ENCODE data around the gene SYT1.

SYT1 gene

DNA sequence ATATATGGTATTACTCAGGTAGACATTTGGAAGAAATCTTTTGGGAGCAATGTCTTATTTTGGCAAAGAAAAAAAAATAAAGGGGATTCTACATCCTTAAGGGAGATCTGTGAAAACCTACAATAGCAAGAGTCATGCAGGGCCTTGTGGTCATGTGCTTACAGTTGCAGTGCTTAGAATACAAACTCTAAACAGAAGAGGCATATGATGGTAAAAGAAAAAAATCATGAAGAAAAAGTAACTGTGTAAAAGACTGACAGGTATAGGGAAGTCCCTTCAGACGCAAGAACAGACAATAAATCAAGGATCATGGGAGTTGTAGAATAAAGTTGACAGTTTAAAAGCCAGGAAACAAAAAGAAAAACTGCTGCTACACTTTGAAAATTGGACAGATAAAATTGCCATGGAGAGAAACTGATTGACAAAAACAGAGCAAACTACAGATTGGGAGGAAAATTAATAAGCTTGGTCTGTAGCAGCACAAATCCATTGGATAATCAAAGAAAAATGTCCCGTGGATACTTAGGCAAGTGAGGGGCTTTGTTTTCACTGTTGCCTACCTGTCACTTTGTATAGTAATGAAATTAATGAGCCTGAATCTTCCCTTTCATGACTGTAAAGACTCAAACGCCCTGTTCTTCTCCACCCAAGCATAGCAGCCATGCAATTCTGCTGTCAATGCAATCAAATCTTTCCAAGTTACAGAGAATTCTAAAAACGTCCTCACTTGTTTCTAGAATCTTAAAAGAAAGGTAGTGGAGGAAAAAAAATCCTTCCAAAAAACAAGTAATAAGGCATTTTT is 402.0 kb downstream of the SYT1 start:
- no peaks in the 10 kb centered on the region for H3K27me3 ChIP-seq (ENCODE audit: low read depth, low read length)
- no peaks in the 10 kb centered on the region for H3K36me3 ChIP-seq (ENCODE audit: control insufficient read depth in 1 of 2, insufficient read depth in 2 of 2, low read length in 2 of 2)
- H3K4me1 ChIP-seq (ENCODE audit: control insufficient read depth in 1 of 2, insufficient read depth in 2 of 2, low read length in 2 of 2) = no peaks in the 10 kb centered on the region
- H3K4me3 ChIP-seq (ENCODE audit: low read depth in 1 of 2, low read length in 2 of 2) = no peak overlapping the region
- H3K27ac ChIP-seq (ENCODE audit: low read length) = no peak overlapping the region
- H3K9me3 ChIP-seq (ENCODE audit: control insufficient read depth in 1 of 2, low read length in 2 of 2) = no peaks in the 10 kb centered on the region

DNA sequence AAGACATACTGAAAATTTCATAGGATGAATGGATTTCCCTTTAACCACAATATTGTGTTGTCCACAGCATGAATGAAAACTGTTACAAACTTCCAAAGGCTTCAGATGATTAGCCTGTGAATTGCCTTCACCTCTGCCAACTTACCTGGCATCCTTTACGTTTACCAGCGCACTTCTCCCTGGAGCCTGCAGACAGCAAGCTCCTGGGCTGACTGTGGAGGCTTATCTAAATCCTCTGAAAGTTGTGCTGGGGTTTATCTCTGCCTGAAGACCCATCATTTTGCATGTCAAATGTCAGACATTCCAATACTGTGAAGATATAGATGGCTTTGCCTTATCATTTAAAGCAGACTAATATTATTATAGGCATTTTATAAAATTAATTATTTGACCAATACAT is 403.0 kb downstream of the SYT1 start:
- no peaks in the 10 kb centered on the region for H3K27me3 ChIP-seq (ENCODE audit: low read depth, low read length)
- H3K9me3 ChIP-seq (ENCODE audit: control insufficient read depth in 1 of 2, low read length in 2 of 2) = no peaks in the 10 kb centered on the region
- H3K4me1 ChIP-seq (ENCODE audit: control insufficient read depth in 1 of 2, insufficient read depth in 2 of 2, low read length in 2 of 2) = no peaks in the 10 kb centered on the region
- no peak overlapping the region for H3K4me3 ChIP-seq (ENCODE audit: low read depth in 1 of 2, low read length in 2 of 2)
- H3K36me3 ChIP-seq (ENCODE audit: control insufficient read depth in 1 of 2, insufficient read depth in 2 of 2, low read length in 2 of 2) = no peaks in the 10 kb centered on the region
- H3K27ac ChIP-seq (ENCODE audit: low read length) = no peak overlapping the region

DNA sequence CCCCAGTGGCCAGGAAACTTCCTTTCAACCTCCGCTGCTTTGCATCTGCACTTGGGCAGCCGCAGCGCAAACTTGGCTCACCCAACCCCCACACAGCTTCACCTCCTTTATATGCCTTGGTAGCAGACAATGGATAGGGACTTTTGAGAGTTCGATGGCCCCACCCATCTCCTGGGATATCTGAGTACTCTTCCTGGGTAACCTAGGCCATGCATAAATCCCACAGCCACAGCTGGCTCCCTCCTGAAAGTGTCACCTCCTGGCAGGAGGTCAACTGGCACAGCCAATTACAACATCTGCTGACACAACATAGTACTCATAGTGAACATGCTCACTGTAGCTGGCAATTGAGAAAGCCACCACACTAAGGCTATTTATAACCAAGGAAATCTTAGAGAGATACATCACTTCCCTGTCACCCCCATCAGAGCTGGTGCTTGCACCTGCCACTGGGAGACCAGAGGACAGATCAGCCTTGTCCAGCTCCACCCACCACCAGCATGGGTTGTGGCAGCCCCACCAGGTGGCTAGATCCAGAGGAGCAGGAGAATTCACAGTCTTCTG is 410.0 kb downstream of the SYT1 start:
- H3K27me3 ChIP-seq (ENCODE audit: low read depth, low read length) = no peaks in the 10 kb centered on the region
- no peaks in the 10 kb centered on the region for H3K36me3 ChIP-seq (ENCODE audit: control insufficient read depth in 1 of 2, insufficient read depth in 2 of 2, low read length in 2 of 2)
- H3K27ac ChIP-seq (ENCODE audit: low read length) = no peak overlapping the region
- no peak overlapping the region for H3K4me3 ChIP-seq (ENCODE audit: low read depth in 1 of 2, low read length in 2 of 2)
- peaks cover 0 to 5% of the 10 kb centered on the region in 2 donors for H3K9me3 ChIP-seq (ENCODE audit: control insufficient read depth in 1 of 2, low read length in 2 of 2)
- no peaks in the 10 kb centered on the region for H3K4me1 ChIP-seq (ENCODE audit: control insufficient read depth in 1 of 2, insufficient read depth in 2 of 2, low read length in 2 of 2)

DNA sequence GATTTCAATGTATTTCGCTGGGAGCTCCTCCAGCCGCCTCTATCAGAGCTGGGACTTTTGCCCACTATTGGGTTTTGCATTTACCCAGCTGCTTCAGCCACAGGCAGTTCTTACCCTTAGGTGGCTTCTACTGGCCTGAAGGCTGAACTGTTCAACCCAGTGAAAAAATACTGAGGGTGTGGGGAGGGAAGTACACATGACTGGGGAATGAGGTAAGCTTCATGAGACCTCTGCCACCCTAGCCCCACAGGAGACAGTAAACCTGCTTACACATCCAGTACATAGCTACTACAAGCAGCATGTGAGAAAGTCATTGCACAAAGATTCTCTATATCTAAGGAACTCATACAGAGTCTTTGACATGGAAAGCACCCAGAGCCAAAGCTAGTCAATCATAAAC is 411.1 kb downstream of the SYT1 start:
- H3K9me3 ChIP-seq (ENCODE audit: control insufficient read depth in 1 of 2, low read length in 2 of 2) = peaks cover 0 to 5% of the 10 kb centered on the region in 2 donors
- H3K4me1 ChIP-seq (ENCODE audit: control insufficient read depth in 1 of 2, insufficient read depth in 2 of 2, low read length in 2 of 2) = no peaks in the 10 kb centered on the region
- H3K36me3 ChIP-seq (ENCODE audit: control insufficient read depth in 1 of 2, insufficient read depth in 2 of 2, low read length in 2 of 2) = no peaks in the 10 kb centered on the region
- no peak overlapping the region for H3K4me3 ChIP-seq (ENCODE audit: low read depth in 1 of 2, low read length in 2 of 2)
- H3K27me3 ChIP-seq (ENCODE audit: low read depth, low read length) = no peaks in the 10 kb centered on the region
- H3K27ac ChIP-seq (ENCODE audit: low read length) = no peak overlapping the region

DNA sequence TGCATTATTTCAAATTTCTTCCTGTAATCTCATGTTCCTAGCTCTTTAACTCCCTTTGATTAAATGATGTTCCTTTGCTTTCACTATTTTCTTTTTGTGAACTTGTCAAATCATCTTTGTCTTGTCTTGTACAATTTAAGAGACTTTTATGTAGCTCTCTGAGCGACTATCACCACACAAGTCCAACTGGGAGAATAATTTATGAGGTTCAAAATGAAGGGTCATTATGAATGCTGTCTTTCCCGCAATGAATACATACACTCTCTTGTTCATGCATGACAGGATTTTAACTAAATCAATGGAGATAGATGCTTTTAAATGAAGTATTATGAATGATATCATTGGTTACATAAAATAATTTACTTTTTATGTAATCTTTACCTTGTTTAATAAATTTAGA is 418.8 kb downstream of the SYT1 start:
- H3K4me3 ChIP-seq (ENCODE audit: low read depth in 1 of 2, low read length in 2 of 2) = no peak overlapping the region
- no peaks in the 10 kb centered on the region for H3K36me3 ChIP-seq (ENCODE audit: control insufficient read depth in 1 of 2, insufficient read depth in 2 of 2, low read length in 2 of 2)
- H3K27me3 ChIP-seq (ENCODE audit: low read depth, low read length) = no peaks in the 10 kb centered on the region
- no peak overlapping the region for H3K27ac ChIP-seq (ENCODE audit: low read length)
- H3K9me3 ChIP-seq (ENCODE audit: control insufficient read depth in 1 of 2, low read length in 2 of 2) = peaks cover 0 to 5% of the 10 kb centered on the region in 2 donors
- no peaks in the 10 kb centered on the region for H3K4me1 ChIP-seq (ENCODE audit: control insufficient read depth in 1 of 2, insufficient read depth in 2 of 2, low read length in 2 of 2)

DNA sequence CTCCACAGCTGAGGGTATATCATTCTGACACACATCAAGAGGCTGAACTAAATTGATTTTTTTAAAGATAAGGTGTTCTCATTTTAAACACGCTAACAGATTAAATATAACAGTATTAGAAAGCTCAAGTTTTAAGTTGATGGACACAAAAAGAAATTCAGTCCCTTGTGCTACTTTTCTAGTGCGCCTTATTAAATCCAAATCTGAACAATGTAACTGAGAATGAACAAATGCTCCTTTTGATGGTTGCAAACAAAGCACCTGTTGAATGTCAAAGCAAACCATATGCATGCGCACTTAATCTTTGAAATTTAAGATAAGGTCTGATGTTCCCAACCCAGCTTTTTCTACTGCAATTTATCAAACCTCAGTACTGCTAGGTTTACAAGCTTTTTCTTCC is 424.3 kb downstream of the SYT1 start:
- no peaks in the 10 kb centered on the region for H3K27me3 ChIP-seq (ENCODE audit: low read depth, low read length)
- no peak overlapping the region for H3K4me3 ChIP-seq (ENCODE audit: low read depth in 1 of 2, low read length in 2 of 2)
- H3K4me1 ChIP-seq (ENCODE audit: control insufficient read depth in 1 of 2, insufficient read depth in 2 of 2, low read length in 2 of 2) = no peaks in the 10 kb centered on the region
- no peak overlapping the region for H3K27ac ChIP-seq (ENCODE audit: low read length)
- no peaks in the 10 kb centered on the region for H3K9me3 ChIP-seq (ENCODE audit: control insufficient read depth in 1 of 2, low read length in 2 of 2)
- no peaks in the 10 kb centered on the region for H3K36me3 ChIP-seq (ENCODE audit: control insufficient read depth in 1 of 2, insufficient read depth in 2 of 2, low read length in 2 of 2)

DNA sequence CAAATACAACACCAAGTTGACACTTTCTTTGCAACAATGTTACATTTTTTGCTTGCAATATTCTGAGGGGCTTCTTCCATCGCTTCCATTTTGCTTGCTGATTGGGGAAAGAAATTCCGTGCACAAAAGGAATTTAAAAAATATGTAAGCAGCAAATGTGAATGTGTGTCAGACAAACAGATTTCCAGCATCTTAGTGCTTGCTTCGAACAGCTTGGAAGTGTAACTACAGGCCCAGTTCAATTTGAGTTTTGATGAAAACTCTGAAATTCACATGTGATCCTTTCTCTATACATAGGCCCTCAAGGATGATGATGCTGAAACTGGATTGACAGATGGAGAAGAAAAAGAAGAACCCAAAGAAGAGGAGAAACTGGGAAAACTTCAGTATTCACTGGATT is 427.1 kb downstream of the SYT1 start:
- Histone ChIP-seq H3K27ac (ENCODE audit: low read length) (no peak overlapping the region), H3K4me3 (ENCODE audit: low read depth in 1 of 2, low read length in 2 of 2) (no peak overlapping the region), H3K36me3 (ENCODE audit: control insufficient read depth in 1 of 2, insufficient read depth in 2 of 2, low read length in 2 of 2) (no peaks in the 10 kb centered on the region), H3K4me1 (ENCODE audit: control insufficient read depth in 1 of 2, insufficient read depth in 2 of 2, low read length in 2 of 2) (no peaks in the 10 kb centered on the region), H3K9me3 (ENCODE audit: control insufficient read depth in 1 of 2, low read length in 2 of 2) (no peaks in the 10 kb centered on the region), H3K27me3 (ENCODE audit: low read depth, low read length) (no peaks in the 10 kb centered on the region)

DNA sequence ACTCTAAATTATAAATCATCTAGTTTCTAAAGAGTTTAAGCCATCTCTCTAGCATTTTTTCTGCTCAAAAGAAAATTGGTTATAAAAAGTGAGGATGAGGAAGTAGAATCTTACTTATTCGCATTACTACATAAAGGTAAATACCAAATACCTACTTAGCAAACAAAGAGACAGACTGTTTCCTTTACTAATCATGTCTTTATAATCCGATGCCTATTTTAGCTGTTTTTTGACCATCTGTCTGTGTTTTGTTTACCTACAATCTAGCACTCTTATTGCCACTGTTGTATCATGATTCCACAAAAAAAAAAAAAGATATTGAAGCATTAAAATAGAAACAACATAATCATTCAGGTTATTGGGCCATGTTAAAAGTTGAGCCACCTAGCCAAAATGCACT is 430.0 kb downstream of the SYT1 start:
- H3K27ac ChIP-seq (ENCODE audit: low read length) = no peak overlapping the region
- H3K36me3 ChIP-seq (ENCODE audit: control insufficient read depth in 1 of 2, insufficient read depth in 2 of 2, low read length in 2 of 2) = no peaks in the 10 kb centered on the region
- no peaks in the 10 kb centered on the region for H3K27me3 ChIP-seq (ENCODE audit: low read depth, low read length)
- no peaks in the 10 kb centered on the region for H3K4me1 ChIP-seq (ENCODE audit: control insufficient read depth in 1 of 2, insufficient read depth in 2 of 2, low read length in 2 of 2)
- no peak overlapping the region for H3K4me3 ChIP-seq (ENCODE audit: low read depth in 1 of 2, low read length in 2 of 2)
- no peaks in the 10 kb centered on the region for H3K9me3 ChIP-seq (ENCODE audit: control insufficient read depth in 1 of 2, low read length in 2 of 2)

DNA sequence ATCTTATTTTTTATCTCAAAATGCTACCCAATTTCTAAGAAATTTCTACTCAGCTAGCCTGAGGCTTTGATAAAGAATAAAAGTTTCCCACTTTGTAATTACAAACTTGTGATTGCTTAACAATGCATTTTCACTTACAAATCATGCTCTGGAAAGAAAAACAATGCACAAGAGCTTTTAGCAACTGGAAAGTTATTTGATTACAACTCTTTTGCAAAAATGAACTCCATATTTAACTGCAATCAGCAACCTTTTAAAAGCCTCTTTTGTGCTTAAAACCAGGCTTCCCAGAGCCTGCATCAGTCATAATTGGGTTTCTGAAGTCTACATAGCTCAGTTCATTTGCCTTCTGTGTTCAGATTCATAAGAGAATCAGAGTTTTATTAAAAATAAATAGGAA is 431.0 kb downstream of the SYT1 start:
- no peaks in the 10 kb centered on the region for H3K27me3 ChIP-seq (ENCODE audit: low read depth, low read length)
- no peaks in the 10 kb centered on the region for H3K4me1 ChIP-seq (ENCODE audit: control insufficient read depth in 1 of 2, insufficient read depth in 2 of 2, low read length in 2 of 2)

DNA sequence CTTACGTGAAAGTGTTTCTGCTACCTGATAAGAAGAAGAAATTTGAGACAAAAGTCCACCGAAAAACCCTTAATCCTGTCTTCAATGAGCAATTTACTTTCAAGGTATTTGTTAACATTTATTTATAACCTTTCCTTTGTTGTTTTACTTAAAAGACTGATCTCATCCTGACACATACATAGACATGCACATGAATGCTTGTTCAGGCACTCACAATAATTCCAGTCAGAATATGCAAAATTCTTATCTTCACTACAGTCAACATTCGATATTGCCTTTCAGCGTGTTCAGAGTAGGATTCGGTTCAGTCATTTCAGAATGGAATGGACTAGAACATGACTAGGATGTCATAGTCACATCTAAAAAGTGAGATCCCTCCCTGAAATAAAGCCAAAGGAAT is 431.6 kb downstream of the SYT1 start:
- Histone ChIP-seq H3K9me3 (ENCODE audit: control insufficient read depth in 1 of 2, low read length in 2 of 2) (no peaks in the 10 kb centered on the region), H3K27ac (ENCODE audit: low read length) (no peak overlapping the region), H3K4me1 (ENCODE audit: control insufficient read depth in 1 of 2, insufficient read depth in 2 of 2, low read length in 2 of 2) (no peaks in the 10 kb centered on the region), H3K27me3 (ENCODE audit: low read depth, low read length) (no peaks in the 10 kb centered on the region), H3K4me3 (ENCODE audit: low read depth in 1 of 2, low read length in 2 of 2) (no peak overlapping the region), H3K36me3 (ENCODE audit: control insufficient read depth in 1 of 2, insufficient read depth in 2 of 2, low read length in 2 of 2) (no peaks in the 10 kb centered on the region)

More for the DNA sequence above, 431.0 kb downstream of the SYT1 start:
- Histone ChIP-seq H3K9me3 (ENCODE audit: control insufficient read depth in 1 of 2, low read length in 2 of 2) (no peaks in the 10 kb centered on the region), H3K4me3 (ENCODE audit: low read depth in 1 of 2, low read length in 2 of 2) (no peak overlapping the region), H3K36me3 (ENCODE audit: control insufficient read depth in 1 of 2, insufficient read depth in 2 of 2, low read length in 2 of 2) (no peaks in the 10 kb centered on the region), H3K27ac (ENCODE audit: low read length) (no peak overlapping the region)

DNA sequence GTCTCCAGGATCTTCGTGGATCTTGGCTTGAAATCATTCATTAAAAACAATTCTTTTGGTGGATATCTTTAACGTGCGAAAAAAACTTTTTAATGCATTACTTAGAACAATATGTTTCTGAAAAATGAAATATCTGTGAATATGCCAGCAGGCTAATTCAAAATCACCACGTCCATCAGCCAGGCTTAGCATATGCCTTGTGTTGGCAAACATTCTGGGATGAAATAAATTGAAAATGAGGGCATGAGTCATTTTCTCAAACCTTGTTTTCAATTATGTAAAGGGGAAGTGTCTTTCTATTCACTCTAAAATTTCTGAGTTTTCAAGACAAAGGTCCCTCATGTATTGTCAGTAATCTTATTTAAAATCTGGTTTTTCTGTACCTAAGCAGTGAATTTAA is 432.3 kb downstream of the SYT1 start:
- H3K9me3 ChIP-seq (ENCODE audit: control insufficient read depth in 1 of 2, low read length in 2 of 2) = no peaks in the 10 kb centered on the region
- H3K27me3 ChIP-seq (ENCODE audit: low read depth, low read length) = no peaks in the 10 kb centered on the region
- H3K4me3 ChIP-seq (ENCODE audit: low read depth in 1 of 2, low read length in 2 of 2) = no peak overlapping the region
- H3K36me3 ChIP-seq (ENCODE audit: control insufficient read depth in 1 of 2, insufficient read depth in 2 of 2, low read length in 2 of 2) = no peaks in the 10 kb centered on the region
- no peak overlapping the region for H3K27ac ChIP-seq (ENCODE audit: low read length)
- no peaks in the 10 kb centered on the region for H3K4me1 ChIP-seq (ENCODE audit: control insufficient read depth in 1 of 2, insufficient read depth in 2 of 2, low read length in 2 of 2)

DNA sequence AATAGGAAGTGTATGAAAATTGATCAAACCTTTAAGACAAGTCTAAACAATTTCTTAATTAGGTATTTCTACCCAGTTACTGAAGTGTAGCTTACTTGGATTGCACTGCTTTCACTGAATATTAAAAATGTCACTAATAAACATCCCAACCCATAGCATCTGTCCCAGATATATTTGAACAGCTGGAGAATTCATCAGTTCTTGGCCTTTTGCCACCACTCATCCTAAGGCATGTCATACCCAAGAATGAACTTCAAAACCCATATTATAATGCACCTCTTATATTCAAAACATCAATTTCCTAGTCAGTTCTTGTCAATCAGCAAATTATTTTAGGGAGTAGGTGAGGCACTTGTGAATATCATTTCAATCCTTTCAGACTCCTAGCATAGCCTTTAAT is 433.9 kb downstream of the SYT1 start:
- Histone ChIP-seq H3K27me3 (ENCODE audit: low read depth, low read length) (no peaks in the 10 kb centered on the region), H3K4me1 (ENCODE audit: control insufficient read depth in 1 of 2, insufficient read depth in 2 of 2, low read length in 2 of 2) (no peaks in the 10 kb centered on the region), H3K4me3 (ENCODE audit: low read depth in 1 of 2, low read length in 2 of 2) (no peak overlapping the region)

More for the DNA sequence above, 433.9 kb downstream of the SYT1 start:
- Histone ChIP-seq H3K27ac (ENCODE audit: low read length) (no peak overlapping the region), H3K36me3 (ENCODE audit: control insufficient read depth in 1 of 2, insufficient read depth in 2 of 2, low read length in 2 of 2) (no peaks in the 10 kb centered on the region), H3K9me3 (ENCODE audit: control insufficient read depth in 1 of 2, low read length in 2 of 2) (no peaks in the 10 kb centered on the region)
